GM10847 (cell line): ENCODE measurements around the gene RIMBP2.

Experiments used
- POLR2A ChIP-seq: IDR thresholded peaks from 2 replicates; pipeline ENCODE4 v1.6.1; 2011; ENCODE audit not compliant: insufficient read length; ENCODE audit errors: extremely low read depth

RIMBP2 gene

DNA sequence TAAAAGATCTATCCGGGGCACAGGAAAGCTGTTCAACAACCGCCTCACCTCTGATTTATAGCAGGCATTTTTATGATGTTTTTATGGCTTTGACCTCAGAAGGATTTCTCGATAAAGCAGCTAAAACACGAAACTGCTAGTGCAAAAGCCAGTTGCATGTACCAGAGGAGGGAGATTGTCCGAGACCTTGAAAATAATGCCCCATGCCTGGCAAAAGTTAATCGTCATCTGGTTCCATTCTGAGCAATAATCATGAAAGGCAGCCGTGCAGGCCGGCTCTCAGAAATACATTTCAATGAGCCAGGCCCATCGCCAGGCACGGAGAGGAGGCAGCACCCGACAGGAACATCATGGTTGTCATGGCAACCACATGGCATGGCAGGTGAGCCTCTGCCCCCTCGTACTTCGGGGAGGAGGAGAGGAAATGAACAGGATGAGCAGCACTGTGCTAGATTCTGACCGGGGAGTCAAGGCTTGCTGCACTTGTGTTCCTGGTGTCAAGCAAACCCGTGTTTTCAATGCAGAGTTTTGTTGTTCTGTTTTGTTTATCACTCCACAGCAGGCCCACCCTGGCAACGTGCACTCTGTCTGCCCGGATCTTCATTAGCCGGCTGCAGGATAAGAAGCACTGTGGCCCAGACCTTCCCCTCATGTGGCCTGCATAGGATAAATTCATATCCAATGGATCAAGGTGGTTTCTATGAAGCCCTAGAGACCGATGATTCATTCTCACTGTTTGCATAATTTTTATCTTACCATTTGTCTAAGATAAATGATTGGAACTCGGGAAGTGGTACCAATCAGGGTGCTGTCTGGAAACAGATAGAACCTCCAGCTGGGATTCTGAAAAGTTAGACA, 160.2 kb downstream of the RIMBP2 start:
- no peak for TF ChIP-seq POLR2A

DNA sequence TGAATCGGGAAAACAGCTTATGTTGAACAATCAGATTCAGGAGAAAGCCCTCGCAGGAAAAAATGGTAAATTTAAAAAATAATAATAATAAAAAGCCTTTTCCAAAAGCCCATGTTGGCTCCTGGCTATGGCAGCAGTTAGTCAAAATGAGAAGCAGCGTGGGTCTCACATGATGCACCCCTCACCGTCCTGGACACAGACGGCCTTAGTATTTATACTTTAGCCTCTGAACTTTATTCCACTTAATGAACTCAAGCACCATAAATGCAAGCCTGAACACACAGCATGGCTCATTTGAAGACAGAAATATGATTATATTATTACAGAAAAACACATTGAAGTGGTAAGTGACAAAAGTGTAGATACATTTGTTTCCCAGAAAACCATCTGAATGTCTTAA, 160.9 kb downstream of the RIMBP2 start:
- TF ChIP-seq POLR2A, result no peak

DNA sequence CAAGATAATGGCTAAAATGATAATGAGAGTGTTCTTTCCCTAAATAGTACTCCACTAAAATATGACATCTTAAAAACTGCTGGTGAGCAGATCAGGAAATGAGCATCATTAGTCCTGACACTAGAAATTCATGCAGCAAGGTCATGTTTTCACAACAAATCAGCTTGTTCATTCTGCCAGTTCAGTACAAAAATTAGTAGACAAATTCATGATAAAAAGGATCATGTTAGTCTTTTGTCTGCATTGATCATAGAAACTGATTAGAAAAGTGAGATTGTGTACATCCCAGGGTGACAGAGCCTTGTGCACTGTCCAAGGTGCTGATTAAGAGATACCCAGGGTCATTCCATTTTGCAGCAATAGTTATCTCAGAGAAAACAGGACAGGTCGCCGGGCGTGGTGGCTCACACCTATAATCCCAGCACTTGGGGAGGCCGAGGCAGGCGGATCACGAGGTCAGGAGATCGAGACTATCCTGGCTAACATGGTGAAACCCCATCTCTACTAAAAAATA, 163.6 kb downstream of the RIMBP2 start:
- TF ChIP-seq POLR2A, result no peak

DNA sequence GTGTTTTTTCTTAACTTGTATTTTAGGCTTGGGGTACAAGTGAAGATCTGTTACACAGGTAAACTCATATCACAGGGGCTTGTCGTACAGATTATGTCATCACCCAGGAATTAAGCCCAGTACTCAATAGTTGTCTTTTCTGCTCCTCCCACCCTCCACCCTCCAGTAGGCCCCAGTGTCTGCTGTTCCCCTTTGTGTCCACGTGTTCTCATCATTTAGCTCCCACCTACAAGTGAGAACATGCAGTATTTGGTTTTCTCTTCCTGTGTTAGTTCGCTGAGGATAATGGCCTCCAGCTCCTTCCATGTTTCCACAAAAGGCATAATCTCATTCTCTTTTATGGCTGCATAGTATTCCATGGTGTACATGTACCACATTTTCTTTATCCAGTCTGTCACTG, 166.7 kb downstream of the RIMBP2 start:
- no peak for TF ChIP-seq POLR2A

DNA sequence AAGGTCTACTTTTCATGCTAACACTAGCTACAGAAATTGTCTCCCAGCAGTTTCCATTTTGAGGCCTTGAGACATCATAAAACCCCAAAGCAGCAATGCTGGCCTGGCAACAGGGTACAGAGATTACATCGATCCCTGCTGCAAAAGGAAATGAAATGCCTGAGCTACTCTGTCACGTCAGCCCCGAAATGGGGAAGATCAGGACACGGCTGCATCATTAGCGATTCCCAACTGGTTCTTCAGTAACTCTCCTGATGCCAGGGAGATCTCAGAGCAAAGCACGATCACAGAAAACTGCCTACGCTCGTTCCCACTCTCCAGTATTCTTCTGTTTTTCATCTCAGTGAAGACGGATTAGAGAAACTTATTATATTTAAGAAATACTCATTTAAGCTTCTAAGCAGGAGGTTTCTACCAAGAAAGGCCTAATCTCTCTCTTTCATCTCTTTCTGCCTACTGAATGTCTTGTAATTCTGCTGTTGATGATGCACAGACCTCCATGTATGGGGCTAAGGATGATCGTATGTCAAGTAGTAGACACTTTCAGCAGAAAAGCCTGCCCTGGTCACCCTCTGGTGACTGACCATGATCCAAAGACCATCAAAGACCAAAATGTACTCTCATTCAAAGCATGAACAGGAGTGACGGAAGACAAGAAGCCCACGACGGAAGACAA, 168.5 kb downstream of the RIMBP2 start:
- TF ChIP-seq POLR2A, result no peak

DNA sequence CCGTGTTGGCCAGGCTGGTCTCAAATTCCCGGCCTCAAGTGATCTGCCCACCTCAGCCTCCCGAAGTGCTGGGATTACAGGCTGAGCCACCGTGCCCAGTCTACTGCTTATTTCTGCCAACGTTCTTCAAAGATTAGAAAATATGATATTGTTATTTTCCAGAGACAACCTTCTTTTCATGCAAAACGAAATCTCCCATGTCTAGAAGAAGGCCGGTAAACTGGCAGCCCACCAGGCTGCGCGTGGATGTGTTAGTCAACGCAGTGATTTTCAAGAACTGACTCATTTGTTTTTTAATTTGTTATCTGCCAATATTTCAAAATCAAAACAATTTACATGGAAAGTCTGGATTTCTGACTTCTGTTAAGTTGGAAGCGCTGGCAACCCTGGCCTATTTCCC, 169.6 kb downstream of the RIMBP2 start:
- TF ChIP-seq POLR2A, result no peak

DNA sequence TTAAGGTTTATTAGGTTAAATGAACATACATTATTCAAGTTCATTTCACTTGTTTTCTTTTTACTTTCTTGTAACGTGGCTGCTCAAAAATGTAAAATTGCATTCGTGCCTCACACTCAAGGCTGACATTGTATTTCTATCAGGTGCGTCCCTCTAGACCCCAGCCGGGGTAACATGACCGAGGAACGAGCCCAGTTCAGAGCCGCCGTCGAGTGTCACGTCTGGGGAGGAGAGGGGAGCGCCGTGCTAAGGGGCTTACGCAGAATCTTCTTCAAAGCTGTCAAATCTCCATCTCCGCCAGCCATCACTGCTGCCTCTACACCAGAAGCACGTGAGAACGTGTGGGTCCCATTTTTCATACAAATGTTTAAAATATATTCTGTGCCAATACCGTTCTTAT, 170.6 kb downstream of the RIMBP2 start:
- no peak for TF ChIP-seq POLR2A

DNA sequence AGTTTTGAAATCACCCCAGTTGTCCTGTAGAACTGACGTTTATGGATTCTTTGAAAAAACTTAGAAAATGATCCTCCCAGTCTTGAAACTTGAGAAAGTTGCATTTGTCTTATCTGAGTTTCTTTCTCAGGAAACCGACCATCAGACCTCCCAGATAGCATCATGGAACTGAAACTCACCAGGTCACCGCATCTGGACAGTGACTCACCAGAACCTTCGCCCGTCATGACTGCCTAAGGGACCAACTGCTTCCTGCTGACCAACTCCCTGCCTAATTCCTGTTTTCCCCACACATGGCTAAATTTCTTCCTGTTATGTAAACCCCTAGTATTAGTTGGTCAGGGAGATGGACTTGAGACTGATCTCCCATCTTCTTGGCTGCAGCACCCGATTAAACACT, 175.7 kb downstream of the RIMBP2 start:
- no peak for TF ChIP-seq POLR2A

DNA sequence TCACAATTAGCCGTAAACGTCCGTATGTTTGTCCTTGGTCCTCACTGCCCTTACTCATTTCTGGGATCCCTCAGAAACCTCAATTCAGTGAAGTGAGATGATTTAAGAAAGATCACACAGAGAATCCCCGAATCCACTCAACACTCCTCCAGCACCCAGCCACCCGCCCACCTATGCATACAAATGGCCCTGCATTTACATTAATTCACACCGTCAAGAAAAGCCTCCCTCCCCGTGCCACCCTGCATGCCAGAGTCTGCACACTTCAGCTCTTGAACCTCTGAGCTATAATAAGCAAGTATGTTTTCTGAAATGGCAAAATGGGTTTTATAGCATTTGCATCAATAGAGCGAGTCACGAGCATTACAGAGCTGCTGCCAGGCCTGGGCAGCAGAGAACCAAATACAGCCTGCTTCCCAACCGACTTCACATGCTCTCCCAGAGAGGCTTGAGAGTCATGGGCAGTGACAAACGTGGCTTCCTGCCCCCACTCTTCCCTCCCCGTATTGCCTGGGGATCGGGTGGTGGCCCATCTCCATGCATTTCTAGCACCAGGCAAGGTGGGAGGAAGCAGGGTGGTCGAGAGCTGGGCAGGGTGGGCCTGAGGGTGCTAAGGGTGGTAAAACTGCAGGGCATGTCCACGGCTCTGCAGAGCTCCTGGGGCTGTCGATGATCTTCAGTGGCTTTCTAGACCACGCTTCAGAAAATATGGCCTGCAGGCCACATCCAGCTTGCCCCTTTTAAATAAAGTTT, 177.6 kb downstream of the RIMBP2 start:
- TF ChIP-seq POLR2A, result no peak

DNA sequence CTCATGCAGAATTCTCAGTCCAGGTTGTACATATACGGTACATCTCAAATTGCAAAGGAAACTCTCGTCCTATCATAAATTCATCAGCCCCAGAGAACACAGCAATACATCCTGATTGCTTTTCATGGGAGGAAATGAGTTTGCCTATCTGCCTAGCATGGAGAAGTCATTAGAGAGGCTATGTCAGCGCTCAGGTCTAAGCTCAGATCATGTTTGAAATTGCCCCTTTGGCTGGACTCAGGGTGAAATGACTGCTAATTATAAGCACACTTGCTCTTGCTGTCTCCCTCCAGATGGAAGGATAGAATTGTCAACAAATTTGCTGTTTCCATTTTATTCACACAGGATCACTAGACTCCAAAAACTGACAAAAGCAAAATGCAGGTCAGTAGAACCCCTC, 178.4 kb downstream of the RIMBP2 start:
- no peak for TF ChIP-seq POLR2A

DNA sequence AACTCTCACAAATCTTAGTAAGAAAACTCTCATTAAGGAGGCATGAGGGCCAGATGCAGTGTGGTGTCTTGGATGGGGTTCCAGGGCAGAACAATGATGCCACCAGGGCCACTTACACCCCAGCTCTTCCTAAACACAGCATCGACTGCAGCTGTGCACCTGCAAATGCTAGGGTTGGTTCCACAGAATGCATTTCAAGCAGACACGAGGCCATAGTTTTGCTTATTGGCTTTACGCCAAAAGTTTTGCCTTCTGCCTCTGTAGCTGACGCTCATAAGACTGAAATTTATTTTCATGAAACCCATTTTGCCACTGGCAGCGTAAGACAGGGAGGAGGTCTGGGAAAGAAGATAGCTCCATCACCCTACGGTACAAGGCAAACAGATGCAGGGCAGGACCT, 179.0 kb downstream of the RIMBP2 start:
- no peak for TF ChIP-seq POLR2A

DNA sequence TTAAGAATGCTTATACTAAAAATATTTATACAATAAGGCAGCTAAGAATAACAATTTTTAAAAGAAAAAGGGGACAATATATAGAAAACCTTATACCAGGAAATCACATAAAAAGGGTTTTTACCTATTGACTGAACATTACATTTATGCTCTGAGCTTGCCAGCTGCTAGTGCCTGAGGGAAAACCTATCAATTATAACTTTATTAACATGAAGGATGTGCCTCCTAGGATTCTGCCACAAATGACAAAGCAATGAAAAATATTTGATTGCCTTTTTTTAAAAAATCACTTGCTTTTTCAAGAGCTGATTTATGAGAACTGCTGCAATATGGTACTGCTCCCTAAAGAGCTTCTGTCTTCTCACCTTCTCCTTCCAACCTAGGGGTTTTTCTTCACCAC, 185.7 kb downstream of the RIMBP2 start:
- no peak for TF ChIP-seq POLR2A

DNA sequence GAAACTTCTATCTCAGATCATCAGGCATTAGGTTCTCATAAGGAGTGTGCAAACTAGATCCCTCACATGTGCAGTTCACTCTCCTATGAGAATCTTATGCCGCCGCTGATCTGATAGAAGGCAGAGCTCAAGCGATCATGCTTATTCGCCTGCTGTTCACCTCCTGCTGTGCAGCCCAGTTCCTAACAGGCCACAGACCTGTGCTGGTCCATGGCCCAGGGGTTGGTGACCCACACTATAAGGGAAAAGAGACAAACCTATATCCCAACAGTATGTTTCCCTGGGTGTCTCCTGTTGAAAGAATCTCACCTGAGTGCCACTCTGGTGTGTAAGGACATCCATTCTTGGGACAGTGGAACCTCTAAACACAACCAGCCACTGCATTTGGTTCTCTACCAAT, 186.3 kb downstream of the RIMBP2 start:
- TF ChIP-seq POLR2A, result no peak

DNA sequence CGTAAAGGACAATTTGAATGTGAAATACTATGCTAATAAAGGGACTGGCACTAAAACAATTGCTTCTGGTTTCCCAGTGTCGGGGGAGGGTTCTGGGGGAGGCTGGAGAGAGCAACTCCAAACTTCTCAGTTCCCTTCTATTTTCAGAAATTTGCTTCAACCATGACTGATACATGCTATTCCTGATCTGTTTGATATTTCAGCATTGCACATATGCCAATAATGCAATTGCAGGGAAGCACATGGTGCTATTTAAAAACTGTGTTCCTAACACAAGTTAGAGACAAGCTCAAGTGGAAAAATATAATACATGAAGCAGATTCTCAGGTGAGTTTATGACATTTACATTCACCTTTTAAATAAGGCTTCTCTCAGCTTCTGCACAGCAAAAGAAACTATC, 188.9 kb downstream of the RIMBP2 start:
- no peak for TF ChIP-seq POLR2A

DNA sequence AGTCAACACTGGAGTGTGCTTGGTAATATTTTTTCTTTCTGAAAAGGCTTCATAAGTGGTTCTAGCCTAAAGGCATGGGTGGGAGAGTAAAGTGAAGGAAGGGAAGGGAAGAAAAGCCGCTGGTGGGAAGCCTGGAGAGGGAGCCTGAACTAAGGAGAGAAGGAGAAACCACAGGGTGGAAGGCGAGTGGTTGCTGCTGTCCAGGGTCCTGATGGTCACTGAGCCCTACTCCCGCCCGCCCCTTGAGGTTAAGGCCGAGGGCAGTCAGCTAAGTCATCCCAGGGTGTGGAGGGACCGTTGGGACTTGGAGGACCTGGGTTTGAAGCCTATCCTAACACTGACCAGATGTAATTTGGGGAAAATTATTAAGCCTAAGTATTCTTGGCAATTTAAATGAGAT, 189.3 kb downstream of the RIMBP2 start:
- TF ChIP-seq POLR2A, result no peak
